Upper lobe of right lung (tissue), 1 donor: ENCODE measurements around the gene SWT1. TPM values are rescaled to one million over a fixed set of nuclear protein-coding genes. Genes with fewer than 3 reads are reported as not detected.

Experiments
- ATAC-seq: fragments of 200-7000 bp; cut with Tn5 transposase; one replicate; pipeline ENCODE4 v1.9.1; 2020; ENCODE audit warnings: mild to moderate bottlenecking, moderate library complexity
- DNase-seq: peaks from one replicate; pipeline ENCODE4 v3.0.0-alpha.2; 2020
- H3K27ac ChIP-seq: fragments of 200-600 bp; one replicate; pipeline ENCODE4 v1.8.0; 2022
- H3K27me3 ChIP-seq: fragments of 200-600 bp; one replicate; pipeline ENCODE4 v1.8.0; 2022; ENCODE audit warnings: mild to moderate bottlenecking
- H3K36me3 ChIP-seq: fragments of 200-600 bp; one replicate; pipeline ENCODE4 v1.8.0; 2022
- H3K4me1 ChIP-seq: fragments of 200-600 bp; one replicate; pipeline ENCODE4 v1.8.0; 2022
- H3K4me3 ChIP-seq: fragments of 200-600 bp; one replicate; pipeline ENCODE4 v1.8.0; 2022; ENCODE audit warnings: mild to moderate bottlenecking
- H3K9me3 ChIP-seq: fragments of 200-600 bp; one replicate; pipeline ENCODE4 v1.8.0; 2022
- intact Hi-C: fragments of 100-400 bp; cut with DNase I; formaldehyde crosslinking; loops from one replicate; pipeline ENCODE4 v1.11.0; 2022
- total RNA-seq: library from RNA; stranded (reverse); fragmentation: NEBNext Ultra II Directional; extraction: Animal tissue kit (Norgen Biotek cat#: 25700); gene quantifications from one replicate; pipeline ENCODE4 v1.2.1, GENCODE V29; 2021
- TF ChIP-seq, protein P1 (sequence below): fragments of 200-600 bp; IDR thresholded peaks from one replicate; pipeline ENCODE4 v1.8.0; 2022; ENCODE audit warnings: antibody characterized with exemption
- donor health status: DM: no; HTN: yes; CAD: no; lungs with severe emphysema.

SWT1 gene
- total RNA-seq, 1 donor from 2014 or later, result 7.2 TPM

DNA sequence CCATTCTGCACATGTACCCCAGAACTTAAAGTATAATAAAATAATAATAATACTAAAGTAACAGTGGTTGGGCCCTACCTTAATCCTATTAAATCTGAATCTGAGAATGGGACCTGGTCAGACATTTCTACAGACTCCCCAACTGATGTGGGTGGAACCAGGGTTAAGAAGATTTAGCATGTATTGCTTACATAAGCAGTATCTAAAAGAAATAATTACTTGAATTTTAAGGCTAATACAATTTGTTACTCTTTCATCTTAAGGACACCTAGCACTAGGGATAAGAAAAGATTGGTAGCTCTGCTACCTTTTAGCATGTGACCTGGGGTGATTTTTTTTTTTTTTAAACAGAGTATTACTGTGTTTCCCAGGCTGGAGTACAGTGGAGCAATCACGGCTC, 80.7 kb downstream of the SWT1 start:
- Histone ChIP-seq H3K27ac (no peak overlapping the region), H3K9me3 (no peaks in the 10 kb centered on the region), H3K27me3 (no peaks in the 10 kb centered on the region), H3K4me1 (no peaks in the 10 kb centered on the region), H3K36me3 (no peaks in the 10 kb centered on the region), H3K4me3 (no peak overlapping the region)
- DNase-seq, result no peak
- TF ChIP-seq, protein P1, sequence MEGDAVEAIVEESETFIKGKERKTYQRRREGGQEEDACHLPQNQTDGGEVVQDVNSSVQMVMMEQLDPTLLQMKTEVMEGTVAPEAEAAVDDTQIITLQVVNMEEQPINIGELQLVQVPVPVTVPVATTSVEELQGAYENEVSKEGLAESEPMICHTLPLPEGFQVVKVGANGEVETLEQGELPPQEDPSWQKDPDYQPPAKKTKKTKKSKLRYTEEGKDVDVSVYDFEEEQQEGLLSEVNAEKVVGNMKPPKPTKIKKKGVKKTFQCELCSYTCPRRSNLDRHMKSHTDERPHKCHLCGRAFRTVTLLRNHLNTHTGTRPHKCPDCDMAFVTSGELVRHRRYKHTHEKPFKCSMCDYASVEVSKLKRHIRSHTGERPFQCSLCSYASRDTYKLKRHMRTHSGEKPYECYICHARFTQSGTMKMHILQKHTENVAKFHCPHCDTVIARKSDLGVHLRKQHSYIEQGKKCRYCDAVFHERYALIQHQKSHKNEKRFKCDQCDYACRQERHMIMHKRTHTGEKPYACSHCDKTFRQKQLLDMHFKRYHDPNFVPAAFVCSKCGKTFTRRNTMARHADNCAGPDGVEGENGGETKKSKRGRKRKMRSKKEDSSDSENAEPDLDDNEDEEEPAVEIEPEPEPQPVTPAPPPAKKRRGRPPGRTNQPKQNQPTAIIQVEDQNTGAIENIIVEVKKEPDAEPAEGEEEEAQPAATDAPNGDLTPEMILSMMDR, result no peak
- ATAC-seq, result no peak
- intact Hi-C loops, result no loop called here

DNA sequence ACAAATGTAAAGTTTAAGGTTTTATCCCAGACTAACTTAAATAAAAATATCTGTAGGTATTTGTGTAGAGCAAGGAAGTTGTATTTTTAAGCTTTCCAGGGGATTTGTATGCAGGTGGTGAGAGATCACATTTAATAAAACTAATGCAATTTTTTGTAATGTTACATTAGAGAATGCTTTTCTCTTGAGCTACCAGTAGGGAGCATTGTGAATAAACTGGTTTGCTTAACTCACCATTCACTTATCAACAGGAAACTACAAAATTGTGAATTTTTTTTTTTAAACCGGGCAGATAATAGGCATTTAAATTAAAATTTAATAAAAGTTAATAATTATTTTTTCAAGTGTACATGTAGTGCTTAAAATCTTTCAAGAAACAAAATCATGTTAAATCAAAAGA, 81.5 kb downstream of the SWT1 start:
- DNase-seq (no peak), ATAC-seq (no peak)
- no peaks in the 10 kb centered on the region for H3K36me3 ChIP-seq
- no peaks in the 10 kb centered on the region for H3K27me3 ChIP-seq
- H3K27ac ChIP-seq, result no peak overlapping the region
- H3K4me3 ChIP-seq, result no peak overlapping the region
- no peaks in the 10 kb centered on the region for H3K4me1 ChIP-seq
- intact Hi-C loops, result no loop called here
- no peaks in the 10 kb centered on the region for H3K9me3 ChIP-seq
- TF ChIP-seq, protein P1, result peak; percentile 37

DNA sequence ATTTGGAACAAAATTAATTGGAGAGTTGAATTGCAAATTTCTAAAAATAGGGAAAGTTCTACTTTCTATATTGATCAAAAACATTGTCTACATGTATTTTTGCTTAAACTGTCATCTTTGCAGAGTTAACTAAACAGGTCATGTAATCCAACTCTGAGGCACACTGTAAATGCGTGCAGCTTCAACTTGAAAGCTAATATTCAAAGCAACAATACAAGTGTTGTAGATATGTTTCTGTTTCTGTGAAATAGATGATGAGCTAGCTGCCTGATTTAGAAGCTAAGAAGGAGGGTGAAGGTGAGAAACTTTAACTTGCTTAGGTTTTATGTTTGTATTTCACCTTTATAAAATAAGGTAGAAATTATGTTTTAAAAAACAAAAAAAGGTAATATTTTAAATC, 82.9 kb downstream of the SWT1 start:
- H3K4me1 ChIP-seq, result no peaks in the 10 kb centered on the region
- intact Hi-C loops, result no loop called here
- H3K4me3 ChIP-seq, result no peak overlapping the region
- no peaks in the 10 kb centered on the region for H3K27me3 ChIP-seq
- H3K9me3 ChIP-seq, result no peaks in the 10 kb centered on the region
- H3K27ac ChIP-seq, result no peak overlapping the region
- H3K36me3 ChIP-seq, result no peaks in the 10 kb centered on the region
- TF ChIP-seq, protein P1, result no peak
- ATAC-seq (no peak), DNase-seq (no peak)

DNA sequence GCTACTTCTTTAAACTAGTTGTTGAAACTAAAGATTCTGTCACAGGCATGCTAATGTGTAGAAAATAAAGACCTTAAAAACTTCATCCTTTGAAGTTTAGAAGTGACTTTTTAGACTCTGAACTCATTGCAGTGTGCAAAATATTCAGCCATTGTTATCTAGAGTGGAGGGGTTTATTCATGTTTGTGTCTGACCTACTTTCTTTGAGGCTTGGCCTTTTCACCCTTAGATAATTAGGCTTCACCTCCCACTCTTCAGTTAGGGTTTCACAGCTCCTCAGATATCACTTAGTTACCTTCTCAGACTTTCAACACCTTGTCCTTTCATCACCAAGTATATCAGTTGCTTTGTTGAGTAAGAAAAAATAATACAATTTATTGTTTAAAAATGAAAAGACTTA, 84.2 kb downstream of the SWT1 start:
- Histone ChIP-seq H3K4me3 (no peak overlapping the region), H3K9me3 (no peaks in the 10 kb centered on the region), H3K36me3 (no peaks in the 10 kb centered on the region), H3K4me1 (no peaks in the 10 kb centered on the region), H3K27me3 (no peaks in the 10 kb centered on the region), H3K27ac (no peak overlapping the region)
- TF ChIP-seq, protein P1, result no peak
- DNase-seq (no peak), ATAC-seq (no peak)
- intact Hi-C loops, result no loop called here

DNA sequence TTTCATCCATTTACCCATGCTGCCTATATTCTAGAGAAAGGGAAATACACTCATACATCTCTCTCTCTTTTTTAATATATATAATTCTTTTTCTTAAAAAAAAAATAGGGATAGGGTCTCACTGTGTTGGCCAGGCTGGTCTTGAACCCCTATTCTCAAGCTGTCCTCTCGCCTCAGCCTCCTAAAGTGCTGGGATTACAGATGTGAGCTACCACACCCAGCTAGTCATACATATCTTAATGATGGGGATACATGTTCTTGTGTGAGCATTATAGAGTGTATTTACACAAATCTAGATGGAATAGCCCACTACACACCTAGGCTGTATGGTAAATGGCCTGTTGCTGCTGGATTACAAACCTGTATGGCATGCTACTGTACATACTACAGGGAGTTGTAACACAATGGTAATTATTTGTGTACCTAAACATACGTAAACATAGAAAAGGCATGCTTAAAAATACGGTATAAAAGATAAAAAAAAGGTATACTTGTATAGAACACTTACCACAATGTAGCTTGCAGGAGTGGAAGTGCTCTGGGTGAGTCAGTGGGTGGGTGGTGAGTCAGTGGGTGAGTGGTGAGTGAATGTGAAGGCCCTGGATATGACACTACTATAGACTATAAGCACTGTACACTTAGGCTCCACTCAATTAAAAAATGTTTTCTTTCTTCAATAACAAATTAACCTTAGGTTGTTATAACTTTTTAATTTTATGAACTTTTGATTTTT, 87.2 kb downstream of the SWT1 start:
- Histone ChIP-seq H3K9me3 (no peaks in the 10 kb centered on the region), H3K4me3 (no peak overlapping the region), H3K4me1 (no peaks in the 10 kb centered on the region), H3K36me3 (no peaks in the 10 kb centered on the region), H3K27me3 (no peaks in the 10 kb centered on the region), H3K27ac (no peak overlapping the region)
- no peak for DNase-seq
- TF ChIP-seq, protein P1, result no peak
- peak; percentile 39 for ATAC-seq
- intact Hi-C loops, result no loop called here

DNA sequence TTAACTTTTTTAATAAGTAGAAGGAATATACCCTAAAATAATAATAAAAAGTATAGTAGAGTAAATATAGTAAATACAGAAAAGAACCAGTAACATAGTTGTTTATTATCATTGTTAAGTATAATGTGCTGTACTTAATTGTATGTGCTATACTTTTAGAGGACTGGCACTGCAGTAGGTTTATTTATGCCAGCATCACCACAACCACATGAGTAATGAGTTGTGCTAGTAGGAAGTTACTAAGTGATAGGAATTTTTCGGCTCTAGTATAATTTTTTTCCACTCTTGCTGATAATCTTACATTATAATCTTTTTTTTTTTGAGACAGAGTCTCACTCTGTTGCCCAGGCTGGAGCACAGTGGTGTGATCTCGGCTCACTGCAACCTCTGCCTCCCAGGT, 88.5 kb downstream of the SWT1 start:
- H3K36me3 ChIP-seq, result no peaks in the 10 kb centered on the region
- H3K4me1 ChIP-seq, result no peaks in the 10 kb centered on the region
- no peak overlapping the region for H3K4me3 ChIP-seq
- no peak for DNase-seq
- H3K27me3 ChIP-seq, result no peaks in the 10 kb centered on the region
- ATAC-seq, result no peak
- H3K27ac ChIP-seq, result no peak overlapping the region
- intact Hi-C loops, result no loop called here
- H3K9me3 ChIP-seq, result no peaks in the 10 kb centered on the region
- TF ChIP-seq, protein P1, result no peak
